GM18861 (cell line): ENCODE measurements around the gene TOM1L2.

Experiments
- ATAC-seq: cut with Tn5 transposase; IDR thresholded peaks from one replicate; pipeline ENCODE4 v1.9.1; 2021; ENCODE audit not compliant: unreplicated experiment

TOM1L2 gene

GRCh38 chr17:17877529-17878358 lies 94.5 kb downstream of the TOM1L2 start:
- ATAC-seq, result no peak

GRCh38 chr17:17876959-17877528 lies 95.2 kb downstream of the TOM1L2 start:
- no peak for ATAC-seq

GRCh38 chr17:17874478-17874877 lies 97.7 kb downstream of the TOM1L2 start:
- ATAC-seq, result no peak

- no peak for ATAC-seq
Observed at GRCh38 chr17:17873450-17873991, 98.7 kb downstream of the TOM1L2 start.

GRCh38 chr17:17872547-17873345 lies 99.5 kb downstream of the TOM1L2 start:
- ATAC-seq, result no peak

- ATAC-seq, result no peak
Observed at GRCh38 chr17:17871913-17872312, 100.3 kb downstream of the TOM1L2 start.

GRCh38 chr17:17870247-17870646 lies 102.0 kb downstream of the TOM1L2 start:
- ATAC-seq, result no peak

- no peak for ATAC-seq
Observed at GRCh38 chr17:17868641-17869522, 103.3 kb downstream of the TOM1L2 start.

GRCh38 chr17:17866897-17867296 lies 105.3 kb downstream of the TOM1L2 start:
- no peak for ATAC-seq

- ATAC-seq, result no peak
Observed at GRCh38 chr17:17866425-17866824, 105.8 kb downstream of the TOM1L2 start.

- no peak for ATAC-seq
Observed at GRCh38 chr17:17865035-17865434, 107.2 kb downstream of the TOM1L2 start.

- no peak for ATAC-seq
Observed at GRCh38 chr17:17860766-17861107, 111.5 kb downstream of the TOM1L2 start.

- no peak for ATAC-seq
Observed at GRCh38 chr17:17859909-17860765, 112.1 kb downstream of the TOM1L2 start.

- ATAC-seq, result no peak
Observed at GRCh38 chr17:17857496-17857895, 114.7 kb downstream of the TOM1L2 start.

- no peak for ATAC-seq
Observed at GRCh38 chr17:17856386-17856785, 115.8 kb downstream of the TOM1L2 start.

GRCh38 chr17:17855976-17856375 lies 116.2 kb downstream of the TOM1L2 start:
- no peak for ATAC-seq

- ATAC-seq, result no peak
Observed at GRCh38 chr17:17853811-17854447, 118.3 kb downstream of the TOM1L2 start.

- no peak for ATAC-seq
Observed at GRCh38 chr17:17852930-17853329, 119.3 kb downstream of the TOM1L2 start.
